HK-2 (cell line): ENCODE measurements around the gene HECTD3.
"Not testable (repeated sequence)": the region's sequence is repeated elsewhere in the genome, so short reads cannot be mapped to it uniquely, and the experiment has no call there.

ENCODE experiments used
- DNase-seq: peaks from one replicate; pipeline ENCODE4 v3.0.0-alpha.2; 2018; ENCODE audit not compliant: unreplicated experiment

The HECTD3 gene

GRCh38 chr1:45014321-45015028, 3.4 kb upstream of the HECTD3 start:
- DNase-seq: peak; percentile 79

- DNase-seq: no peak
These were observed 2.6 kb upstream of the HECTD3 start for GRCh38 chr1:45013551-45014209.

- peak; percentile 73 for DNase-seq
These were observed 1.6 kb upstream of the HECTD3 start for GRCh38 chr1:45012639-45013278.

- peak; percentile 87 for DNase-seq
These were observed 914 bp upstream of the HECTD3 start, which contains the start of gene UROD for GRCh38 chr1:45011837-45012638. TSS of gene UROD (plus strand) at chr1:45012254. CDS start at chr1:45012266, 12 bp downstream.

- DNase-seq: no peak
These were observed 919 bp downstream of the HECTD3 start for GRCh38 chr1:45009956-45010854.

GRCh38 chr1:45009296-45009865, 1.7 kb downstream of the HECTD3 start:
- DNase-seq: no peak

- DNase-seq: no peak
These were observed 2.6 kb downstream of the HECTD3 start for GRCh38 chr1:45008516-45008915.

GRCh38 chr1:45008076-45008475, 3.0 kb downstream of the HECTD3 start:
- DNase-seq: no peak

GRCh38 chr1:45007311-45007710, 3.8 kb downstream of the HECTD3 start:
- DNase-seq: no peak

- no peak for DNase-seq
These were observed 5.4 kb downstream of the HECTD3 start for GRCh38 chr1:45005761-45006160.

- no peak for DNase-seq
These were observed 6.7 kb downstream of the HECTD3 start for GRCh38 chr1:45004281-45004920.

GRCh38 chr1:45003741-45004140, 7.4 kb downstream of the HECTD3 start:
- no peak for DNase-seq

GRCh38 chr1:45002650-45003645, 8.2 kb downstream of the HECTD3 start:
- DNase-seq: no peak

- not testable (repeated sequence) for DNase-seq
These were observed 9.5 kb downstream of the HECTD3 start for GRCh38 chr1:45001576-45001975.

- DNase-seq: no peak
These were observed 10.1 kb downstream of the HECTD3 start for GRCh38 chr1:45001011-45001481.

GRCh38 chr1:44999232-44999631, 11.9 kb downstream of the HECTD3 start:
- no peak for DNase-seq

GRCh38 chr1:44995467-44996238, 15.5 kb downstream of the HECTD3 start:
- DNase-seq: no peak

GRCh38 chr1:44994309-44994898, 16.7 kb downstream of the HECTD3 start:
- no peak for DNase-seq
